Neural crest cell (in vitro differentiated cells): ENCODE measurements around the gene FOXJ3. TPM values are rescaled to one million over a fixed set of nuclear protein-coding genes. Genes with fewer than 3 reads are reported as not detected.

Experiments
- DNase-seq: peaks from one replicate; pipeline ENCODE4 v3.0.0; 2021; ENCODE audit warnings: low read depth, mixed read lengths, low spot score
- H3K27ac Mint-ChIP-seq: one replicate; pipeline ENCODE4 v1.8.0; 2021; ENCODE audit warnings: mild to moderate bottlenecking, mixed read lengths; ENCODE audit not compliant: unreplicated experiment
- H3K27me3 Mint-ChIP-seq: 2 replicates; pipeline ENCODE4 v1.8.0; 2021; ENCODE audit warnings: low read depth, mild to moderate bottlenecking, mixed read lengths
- H3K36me3 Mint-ChIP-seq: 2 replicates; pipeline ENCODE4 v1.8.0; 2021; ENCODE audit warnings: low read depth, mild to moderate bottlenecking, mixed read lengths
- H3K4me1 Mint-ChIP-seq: 2 replicates; pipeline ENCODE4 v1.8.0; 2021; ENCODE audit warnings: mixed read lengths
- H3K4me3 Mint-ChIP-seq: one replicate; pipeline ENCODE4 v1.8.0; 2021; ENCODE audit warnings: mild to moderate bottlenecking, mixed read lengths
- H3K9me3 Mint-ChIP-seq: 2 replicates; pipeline ENCODE4 v1.8.0; 2021; ENCODE audit warnings: mixed read lengths
- total RNA-seq: library from RNA; stranded (reverse); gene quantifications from 2 replicates; pipeline ENCODE4 v1.2.1, GENCODE V29; 2021
- TF ChIP-seq, protein P1 (sequence below): fragments of 200-600 bp; sonication (generic); conservative IDR thresholded peaks from 2 replicates; pipeline ENCODE4 v1.5.0; 2021; ENCODE audit warnings: antibody characterized with exemption, mild to moderate bottlenecking

The FOXJ3 gene
- total RNA-seq, 1 donor from 2014 or later = 40.2 TPM

- no peak overlapping the region for H3K4me3 Mint-ChIP-seq
- DNase-seq = no peak
- H3K9me3 Mint-ChIP-seq = no peaks in the 10 kb centered on the region
- no peak overlapping the region for H3K27ac Mint-ChIP-seq
- TF ChIP-seq, protein P1, sequence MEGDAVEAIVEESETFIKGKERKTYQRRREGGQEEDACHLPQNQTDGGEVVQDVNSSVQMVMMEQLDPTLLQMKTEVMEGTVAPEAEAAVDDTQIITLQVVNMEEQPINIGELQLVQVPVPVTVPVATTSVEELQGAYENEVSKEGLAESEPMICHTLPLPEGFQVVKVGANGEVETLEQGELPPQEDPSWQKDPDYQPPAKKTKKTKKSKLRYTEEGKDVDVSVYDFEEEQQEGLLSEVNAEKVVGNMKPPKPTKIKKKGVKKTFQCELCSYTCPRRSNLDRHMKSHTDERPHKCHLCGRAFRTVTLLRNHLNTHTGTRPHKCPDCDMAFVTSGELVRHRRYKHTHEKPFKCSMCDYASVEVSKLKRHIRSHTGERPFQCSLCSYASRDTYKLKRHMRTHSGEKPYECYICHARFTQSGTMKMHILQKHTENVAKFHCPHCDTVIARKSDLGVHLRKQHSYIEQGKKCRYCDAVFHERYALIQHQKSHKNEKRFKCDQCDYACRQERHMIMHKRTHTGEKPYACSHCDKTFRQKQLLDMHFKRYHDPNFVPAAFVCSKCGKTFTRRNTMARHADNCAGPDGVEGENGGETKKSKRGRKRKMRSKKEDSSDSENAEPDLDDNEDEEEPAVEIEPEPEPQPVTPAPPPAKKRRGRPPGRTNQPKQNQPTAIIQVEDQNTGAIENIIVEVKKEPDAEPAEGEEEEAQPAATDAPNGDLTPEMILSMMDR = no peak
- no peaks in the 10 kb centered on the region for H3K27me3 Mint-ChIP-seq
- peaks cover 4% of the 10 kb centered on the region for H3K4me1 Mint-ChIP-seq
- H3K36me3 Mint-ChIP-seq = peaks cover 32% of the 10 kb centered on the region
These were observed 144.8 kb downstream of the FOXJ3 start for GRCh38 chr1:42189931-42190853.

DNA sequence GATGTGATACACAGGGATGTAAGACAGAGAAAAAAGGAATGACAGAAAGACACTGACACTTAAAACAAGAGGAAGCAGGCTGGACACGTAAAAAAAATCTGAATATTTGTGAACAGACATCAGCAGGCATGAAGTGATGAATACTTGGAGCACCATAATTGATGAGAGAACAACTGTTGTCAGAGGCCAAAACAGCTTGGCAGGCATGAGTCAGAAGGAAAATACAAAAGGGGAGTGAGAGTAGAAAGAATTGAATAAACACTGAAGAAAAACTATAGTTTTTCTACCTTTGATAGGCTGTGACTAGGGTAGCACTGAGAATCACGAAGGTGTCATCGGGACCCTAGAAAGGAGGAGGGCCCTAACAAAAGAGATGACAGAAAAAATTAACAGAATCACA lies 148.9 kb downstream of the FOXJ3 start:
- TF ChIP-seq, protein P1 = no peak
- Mint-ChIP-seq H3K27me3 (no peaks in the 10 kb centered on the region), H3K4me1 (peaks cover 4% of the 10 kb centered on the region), H3K27ac (peak overlapping the region; percentile 48), H3K36me3 (peaks cover 26% of the 10 kb centered on the region), H3K4me3 (no peak overlapping the region), H3K9me3 (no peaks in the 10 kb centered on the region)
- DNase-seq = no peak

- peaks cover 20% of the 10 kb centered on the region for H3K36me3 Mint-ChIP-seq
- H3K27ac Mint-ChIP-seq = peak overlapping the region; percentile 32
- no peaks in the 10 kb centered on the region for H3K9me3 Mint-ChIP-seq
- DNase-seq = no peak
- TF ChIP-seq, protein P1 = no peak
- no peaks in the 10 kb centered on the region for H3K27me3 Mint-ChIP-seq
- H3K4me3 Mint-ChIP-seq = no peak overlapping the region
- H3K4me1 Mint-ChIP-seq = peaks cover 4% of the 10 kb centered on the region
These were observed 150.4 kb downstream of the FOXJ3 start for GRCh38 chr1:42184616-42185015.

DNA sequence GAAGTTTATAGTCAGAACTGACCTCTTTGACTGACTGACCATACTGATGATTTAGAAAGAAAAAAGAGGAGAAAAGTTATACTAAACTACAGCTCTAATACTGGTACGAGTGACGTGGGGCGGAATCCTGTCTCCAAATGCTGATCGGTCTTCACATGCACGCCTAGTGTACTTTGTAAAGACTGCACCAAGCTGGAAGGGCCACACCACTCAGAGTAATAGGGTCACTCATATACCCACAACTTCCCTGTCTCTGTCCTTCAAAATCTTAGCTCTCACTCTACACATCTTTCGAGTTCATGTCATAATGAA lies 151.1 kb downstream of the FOXJ3 start:
- no peaks in the 10 kb centered on the region for H3K9me3 Mint-ChIP-seq
- peaks cover 4% of the 10 kb centered on the region for H3K4me1 Mint-ChIP-seq
- H3K27me3 Mint-ChIP-seq = no peaks in the 10 kb centered on the region
- no peak overlapping the region for H3K4me3 Mint-ChIP-seq
- no peak overlapping the region for H3K27ac Mint-ChIP-seq
- DNase-seq = no peak
- TF ChIP-seq, protein P1 = no peak
- peaks cover 20% of the 10 kb centered on the region for H3K36me3 Mint-ChIP-seq

- TF ChIP-seq, protein P1 = no peak
- H3K4me3 Mint-ChIP-seq = no peak overlapping the region
- no peaks in the 10 kb centered on the region for H3K27me3 Mint-ChIP-seq
- peaks cover 20% of the 10 kb centered on the region for H3K36me3 Mint-ChIP-seq
- no peak overlapping the region for H3K27ac Mint-ChIP-seq
- no peaks in the 10 kb centered on the region for H3K9me3 Mint-ChIP-seq
- peaks cover 4% of the 10 kb centered on the region for H3K4me1 Mint-ChIP-seq
- DNase-seq = no peak
These were observed 151.7 kb downstream of the FOXJ3 start for GRCh38 chr1:42183210-42183956.
